ENCODE measurements around the gene DAB2IP.

- TF ChIP-seq CTCF (IDR thresholded peaks at IDR 0.05) (no peak), EP300 (IDR thresholded peaks at IDR 0.05) (no peak), POLR2A (IDR thresholded peaks at IDR 0.05) (no peak)
These were observed 17.7 kb upstream of the DAB2IP start for GRCh38 chr9:121633736-121634135.
